Pancreas (tissue), 10 donors: ENCODE data around the gene S100G. TPM values are rescaled to one million over a fixed set of nuclear protein-coding genes. Genes with fewer than 3 reads are reported as not detected.
A peak's percentile ranks its signal among the peaks of the same experiment; 100 is the strongest.

Experiments used
- ATAC-seq, 4 donors: fragments of 200-7000 bp; cut with Tn5 transposase; one replicate each; pipeline versions ENCODE4 v1.8.0 to v1.9.1; 2020; ENCODE audit warnings: mild to moderate bottlenecking in 4 of 4, moderate library complexity in 4 of 4
- DNase-seq, 6 donors: peaks; one replicate each; pipeline ENCODE4 v3.0.0-alpha.2; 2020
- FAIRE-seq: peaks from 2 replicates; lab custom pipeline; 2012; peaks lifted over from hg19 to GRCh38; lab: Jason Lieb, UNC
- H3K27ac ChIP-seq, 4 donors: fragments of 200-600 bp; sonication (generic); 1 replicate in 3 of 4; 2 replicates in 1 of 4; pipeline versions ENCODE4 v1.5.0 to v1.8.0; 2020
- H3K27me3 ChIP-seq, 4 donors: fragments of 200-600 bp; one replicate each; pipeline ENCODE4 v1.8.0; 2021
- H3K36me3 ChIP-seq, 3 donors: fragments of 200-600 bp; sonication (generic) in 1 of 3; one replicate each; pipeline versions ENCODE4 v1.5.0 to v1.8.0; 2020 to 2021
- H3K4me1 ChIP-seq, 3 donors: fragments of 200-600 bp; one replicate each; pipeline ENCODE4 v1.8.0; 2021
- H3K4me3 ChIP-seq, 4 donors: fragments of 200-600 bp; sonication (generic) in 2 of 4; one replicate each; pipeline versions ENCODE4 v1.5.0 to v1.8.0; 2020 to 2021
- H3K9me3 ChIP-seq, 4 donors: fragments of 200-600 bp; one replicate each; pipeline ENCODE4 v1.8.0; 2021
- CTCF ChIP-seq, 4 donors: fragments of 200-600 bp; sonication (generic) in 3 of 4; IDR thresholded peaks; one replicate each; pipeline versions ENCODE4 v1.5.0 to v1.8.0; 2021; ENCODE audit warnings: antibody characterized with exemption in 4 of 4
- WGBS, 2 donors: extraction: QIAGEN DNeasy Blood & Tissue Kit; methylation state at CpG; one replicate each; pipeline ENCODE4 v1.1.7; 2013; 5-methylcytosine and 5-hydroxymethylcytosine counted together
- intact Hi-C, 3 donors: fragments of 100-400 bp; cut with DNase I; formaldehyde crosslinking; loops; one replicate each; pipeline versions ENCODE4 v1.11.1 to v1.14.2; 2022
- microRNA-seq, 2 donors: library from miRNA; unstranded; fragments of <30 nt; microRNA quantifications; one replicate each; pipeline versions ENCODE4 to v1.1.0, GENCODE V29; 2019 to 2020
- polyA plus RNA-seq, 2 donors: library from polyadenylated mRNA; stranded (reverse); fragments of 200-250 nt; gene quantifications; one replicate each; pipeline ENCODE4 v1.2.3, GENCODE V29; 2013
- total RNA-seq, 6 donors: library from RNA; stranded (reverse); fragmentation: NEBNext Ultra II Directional in 4 of 6; extraction: Animal tissue kit (Norgen Biotek cat#: 25700) in 4 of 6; gene quantifications; one replicate each; pipeline versions ENCODE4 v1.2.1 to v1.2.4, GENCODE V29; 2021 to 2023
- donor health status: healthy with polysubstance abuse.
- donor health status: DM: no; HTN: no; CAD: no; lungs with moderate emphysema.
- donor health status: DM: no; HTN: no; CAD: no.
- donor health status: control.
- donor health status: control.
- donor health status: Bipolar disorder and iron deficiency.
- donor health status: DM: yes; HTN: yes; CAD: no.
- donor health status: DM: no; HTN: no; CAD: no.
- donor health status: DM: no; HTN: no; CAD: no.
- donor health status: DM: yes; HTN: yes; CAD: no.

S100G gene
- total and polyA plus RNA-seq, 8 donors, result not detected

- FAIRE-seq (no peak), DNase-seq (no peak), ATAC-seq (no peak)
- no peak overlapping the region for H3K27ac ChIP-seq
- no peak overlapping the region for H3K4me3 ChIP-seq
- H3K9me3 ChIP-seq, result no peaks in the 10 kb centered on the region
- no peaks in the 10 kb centered on the region for H3K36me3 ChIP-seq
- 68 to 75% methylated on average over 6 of the region's 6 CpGs for WGBS, 2 donors
- no peaks in the 10 kb centered on the region for H3K4me1 ChIP-seq
- intact Hi-C loops, result no loop called here
- no peak for TF ChIP-seq CTCF (IDR thresholded peaks at IDR 0.05)
- no peaks in the 10 kb centered on the region for H3K27me3 ChIP-seq
These were observed 49.4 kb downstream of the S100G start for GRCh38 chrX:16699389-16699788.

- FAIRE-seq (no peak), DNase-seq (peak in 2 of 6 donors; percentile 19 to 21), ATAC-seq (peak; percentile 78 to 91 (median 83))
- peak overlapping the region in 3 of 4 donors; percentile 29 to 46 (median 36) for H3K27ac ChIP-seq
- 28 to 48% methylated on average over 2 of the region's 2 CpGs for WGBS, 2 donors
- H3K36me3 ChIP-seq, result no peaks in the 10 kb centered on the region
- H3K4me3 ChIP-seq, result no peak overlapping the region
- no peaks in the 10 kb centered on the region for H3K27me3 ChIP-seq
- intact Hi-C loops, result no loop called here
- H3K9me3 ChIP-seq, result no peaks in the 10 kb centered on the region
- no peak for TF ChIP-seq CTCF (IDR thresholded peaks at IDR 0.05)
- H3K4me1 ChIP-seq, result no peaks in the 10 kb centered on the region
These were observed 50.8 kb downstream of the S100G start for GRCh38 chrX:16700734-16701133.

- H3K27me3 ChIP-seq, result no peaks in the 10 kb centered on the region
- TF ChIP-seq CTCF (IDR thresholded peaks at IDR 0.05), result no peak
- no peak for DNase-seq
- H3K4me3 ChIP-seq, result no peak overlapping the region
- WGBS, 2 donors, result 88 to 92% methylated on average over 15 of the region's 15 CpGs
- H3K9me3 ChIP-seq, result no peaks in the 10 kb centered on the region
- no peaks in the 10 kb centered on the region for H3K36me3 ChIP-seq
- H3K4me1 ChIP-seq, result no peaks in the 10 kb centered on the region
- no peak for FAIRE-seq
- intact Hi-C loops, result no loop called here
- no peak overlapping the region for H3K27ac ChIP-seq
- no peak for ATAC-seq
These were observed 53.0 kb downstream of the S100G start for GRCh38 chrX:16702700-16703599.

Small RNAs within 50 kb of the gene (microRNA-seq; reads per million reads assigned to microRNA genes)
- 0 reads per million in 2 donors for gene MIR548AM

Other genes with a start within 250 kb of the S100G start
- gene CTPS2, start 62.5 kb downstream of the S100G start, total RNA-seq, result 10 to 100 TPM in 1 of 6 donors, 1 to 10 TPM in 5; 5.7 to 13.3 (median 8.5) TPM
- gene CTPS2, start 62.5 kb downstream of the S100G start, polyA plus RNA-seq, result 10 to 100 TPM; 10.1 to 11.5 TPM
- 10 to 100 TPM in 5 of 6 donors, 1 to 10 TPM in 1; 9.1 to 21.5 (median 14.0) TPM for gene SYAP1, start 69.5 kb downstream of the S100G start, total RNA-seq
- 1 to 10 TPM; 6.4 to 9.3 TPM for gene SYAP1, start 69.5 kb downstream of the S100G start, polyA plus RNA-seq
- 1 to 10 TPM; 4.7 to 8.6 (median 5.8) TPM for gene TXLNG, start 136.3 kb downstream of the S100G start, total RNA-seq
- gene TXLNG, start 136.3 kb downstream of the S100G start, polyA plus RNA-seq, result 10 to 100 TPM in 1 of 2 donors, 1 to 10 TPM in 1; 5.2 to 11.3 TPM
- 10 to 100 TPM; 29.1 to 46.2 (median 40.9) TPM for gene RBBP7, start 220.2 kb downstream of the S100G start, total RNA-seq
- 10 to 100 TPM; 52.3 to 90.0 TPM for gene RBBP7, start 220.2 kb downstream of the S100G start, polyA plus RNA-seq